Astrocyte (in vitro differentiated cells and primary cell): Measurements from ENCODE around the gene EFNA2. TPM values are rescaled to one million over a fixed set of nuclear protein-coding genes. Genes with fewer than 3 reads are reported as not detected.
A peak's percentile ranks its signal among the peaks of the same experiment; 100 is the strongest.

Experiments
- DNase-seq: peaks from one replicate; pipeline ENCODE4 v3.0.0-alpha.2; 2010; ENCODE audit warnings: low read depth
- FAIRE-seq: peaks from 2 replicates; lab custom pipeline; 2011; peaks lifted over from hg19 to GRCh38; lab: Jason Lieb, UNC
- H2AFZ ChIP-seq: 2 replicates; pipeline ENCODE4 v1.6.0; 2012; ENCODE audit warnings: low read depth, low read length, inconsistent platforms
- H3K27ac ChIP-seq: 2 replicates; pipeline ENCODE4 v1.5.1; 2011; ENCODE audit warnings: low read depth, low read length, inconsistent platforms
- H3K27me3 ChIP-seq: 2 replicates; pipeline ENCODE4 v1.6.0; 2011; ENCODE audit warnings: low read length, inconsistent platforms; ENCODE audit not compliant: insufficient read depth
- H3K36me3 ChIP-seq: 2 replicates; pipeline ENCODE4 v1.5.1; 2011; ENCODE audit warnings: low read length, inconsistent platforms; ENCODE audit not compliant: insufficient read depth
- H3K4me1 ChIP-seq: 2 replicates; pipeline ENCODE4 v1.5.1; 2011; ENCODE audit warnings: low read length, inconsistent platforms; ENCODE audit not compliant: insufficient read depth
- H3K4me2 ChIP-seq: 2 replicates; pipeline ENCODE4 v1.6.0; 2012; ENCODE audit warnings: low read length, inconsistent platforms
- H3K4me3 ChIP-seq: 2 replicates; pipeline ENCODE4 v1.5.1; 2011; ENCODE audit warnings: low read depth, mild to moderate bottlenecking, low read length, inconsistent platforms; ENCODE audit not compliant: insufficient read depth
- H3K79me2 ChIP-seq: 2 replicates; pipeline ENCODE4 v1.6.0; 2012; ENCODE audit warnings: mild to moderate bottlenecking, low read length, inconsistent platforms; ENCODE audit not compliant: insufficient read depth
- H3K9ac ChIP-seq: 2 replicates; pipeline ENCODE4 v1.6.0; 2012; ENCODE audit warnings: mild to moderate bottlenecking, low read length, inconsistent platforms
- H3K9me3 ChIP-seq: 2 replicates; pipeline ENCODE4 v1.5.1; 2012; ENCODE audit warnings: low read depth, mild to moderate bottlenecking, low read length, inconsistent platforms; ENCODE audit not compliant: insufficient read depth
- H4K20me1 ChIP-seq: 2 replicates; pipeline ENCODE4 v1.6.0; 2012; ENCODE audit warnings: low read length, inconsistent platforms; ENCODE audit not compliant: insufficient read depth
- H3K27ac Mint-ChIP-seq: one replicate; pipeline ENCODE4 v1.8.0; 2021; ENCODE audit warnings: mild to moderate bottlenecking, mixed read lengths; ENCODE audit not compliant: unreplicated experiment
- H3K27me3 Mint-ChIP-seq: one replicate; pipeline ENCODE4 v1.8.0; 2021; ENCODE audit warnings: low read depth, mixed read lengths; ENCODE audit not compliant: unreplicated experiment
- H3K36me3 Mint-ChIP-seq: one replicate; pipeline ENCODE4 v1.8.0; 2021; ENCODE audit warnings: low read depth, mixed read lengths; ENCODE audit not compliant: unreplicated experiment
- H3K4me1 Mint-ChIP-seq: one replicate; pipeline ENCODE4 v1.8.0; 2021; ENCODE audit warnings: low read depth, mixed read lengths; ENCODE audit not compliant: unreplicated experiment
- H3K4me3 Mint-ChIP-seq: one replicate; pipeline ENCODE4 v1.8.0; 2021; ENCODE audit warnings: mild to moderate bottlenecking, moderate library complexity, mixed read lengths; ENCODE audit not compliant: unreplicated experiment
- H3K9me3 Mint-ChIP-seq: one replicate; pipeline ENCODE4 v1.8.0; 2021; ENCODE audit warnings: mild to moderate bottlenecking, mixed read lengths; ENCODE audit not compliant: unreplicated experiment
- EZH2 ChIP-seq: IDR thresholded peaks from 2 replicates; pipeline ENCODE4 v1.6.1; 2012; ENCODE audit warnings: mild to moderate bottlenecking, low read length, inconsistent platforms; ENCODE audit not compliant: insufficient read depth
- total RNA-seq: library from RNA; stranded (reverse); gene quantifications from 2 replicates; pipeline ENCODE4 v1.2.1, GENCODE V29; 2021
- TF ChIP-seq, protein P1 (sequence below): IDR thresholded peaks from 2 replicates; pipeline ENCODE4 v1.5.1; 2011; ENCODE audit warnings: low read depth, mild to moderate bottlenecking, inconsistent platforms, low read length, moderate library complexity; ENCODE audit not compliant: insufficient read depth

The EFNA2 gene
- total RNA-seq, 1 donor from 2014 or later = 8.4 TPM

DNA sequence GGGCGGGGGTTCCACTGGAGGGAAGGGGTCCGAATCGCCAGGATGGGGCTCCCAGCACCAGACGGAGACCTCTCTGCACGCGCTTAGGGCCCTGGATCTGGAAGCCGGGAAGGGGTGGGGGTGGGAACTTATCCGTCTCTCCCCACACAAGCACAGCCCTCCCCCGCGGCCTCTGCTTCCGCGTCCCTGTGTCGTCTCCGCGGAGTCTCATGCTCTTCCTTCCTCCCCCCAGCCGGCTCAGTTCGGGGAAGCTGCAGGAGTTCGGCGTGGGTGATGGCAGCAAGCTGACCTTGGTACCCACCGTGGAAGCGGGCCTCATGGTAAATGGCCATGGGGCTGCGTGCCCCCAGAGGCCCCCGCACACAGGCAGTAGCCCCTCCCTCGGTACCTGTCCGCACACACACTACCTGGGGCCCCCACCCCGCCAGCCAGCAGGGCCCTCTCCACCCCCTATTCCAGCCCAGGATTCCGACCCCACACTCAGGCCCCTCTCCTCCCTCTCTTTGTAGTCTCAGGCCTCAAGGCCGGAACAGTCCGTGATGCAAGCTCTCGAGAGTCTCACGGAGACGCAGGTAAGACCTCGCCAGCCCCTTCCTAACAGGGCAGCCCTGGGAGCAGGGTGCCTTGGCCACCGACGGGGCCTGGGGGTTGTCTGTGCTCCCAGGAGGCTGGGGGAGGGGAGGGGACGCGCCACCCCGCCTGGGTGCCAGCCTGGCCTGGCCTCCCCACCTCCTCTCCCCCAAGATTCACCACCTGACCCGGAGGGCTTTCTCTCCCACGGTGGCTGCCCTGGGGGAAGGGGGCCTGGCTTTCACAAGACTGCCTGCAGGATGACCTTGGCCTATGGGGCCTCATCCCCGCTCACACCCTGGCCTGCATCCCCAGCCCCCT is 34.1 kb upstream of the EFNA2 start:
- Histone ChIP-seq H3K79me2 (peaks cover 71% of the 10 kb centered on the region), H3K9ac (peak overlapping the region; percentile 88), H3K27me3 (no peaks in the 10 kb centered on the region), H3K27ac (peak overlapping the region; percentile 85), H2AFZ (no peak overlapping the region), H3K4me1 (peaks cover 36% of the 10 kb centered on the region), H3K9me3 (no peaks in the 10 kb centered on the region), H3K4me2 (peak overlapping the region; percentile 100), H3K36me3 (peaks cover 17% of the 10 kb centered on the region), H4K20me1 (peaks cover 47% of the 10 kb centered on the region), H3K4me3 (peak overlapping the region; percentile 84)
- H3K4me1 Mint-ChIP-seq = peaks cover 5% of the 10 kb centered on the region
- DNase-seq (no peak), FAIRE-seq (no peak)
- no peak for TF ChIP-seq EZH2
- TF ChIP-seq, protein P1, sequence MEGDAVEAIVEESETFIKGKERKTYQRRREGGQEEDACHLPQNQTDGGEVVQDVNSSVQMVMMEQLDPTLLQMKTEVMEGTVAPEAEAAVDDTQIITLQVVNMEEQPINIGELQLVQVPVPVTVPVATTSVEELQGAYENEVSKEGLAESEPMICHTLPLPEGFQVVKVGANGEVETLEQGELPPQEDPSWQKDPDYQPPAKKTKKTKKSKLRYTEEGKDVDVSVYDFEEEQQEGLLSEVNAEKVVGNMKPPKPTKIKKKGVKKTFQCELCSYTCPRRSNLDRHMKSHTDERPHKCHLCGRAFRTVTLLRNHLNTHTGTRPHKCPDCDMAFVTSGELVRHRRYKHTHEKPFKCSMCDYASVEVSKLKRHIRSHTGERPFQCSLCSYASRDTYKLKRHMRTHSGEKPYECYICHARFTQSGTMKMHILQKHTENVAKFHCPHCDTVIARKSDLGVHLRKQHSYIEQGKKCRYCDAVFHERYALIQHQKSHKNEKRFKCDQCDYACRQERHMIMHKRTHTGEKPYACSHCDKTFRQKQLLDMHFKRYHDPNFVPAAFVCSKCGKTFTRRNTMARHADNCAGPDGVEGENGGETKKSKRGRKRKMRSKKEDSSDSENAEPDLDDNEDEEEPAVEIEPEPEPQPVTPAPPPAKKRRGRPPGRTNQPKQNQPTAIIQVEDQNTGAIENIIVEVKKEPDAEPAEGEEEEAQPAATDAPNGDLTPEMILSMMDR = no peak
- peaks cover 2% of the 10 kb centered on the region for H3K36me3 Mint-ChIP-seq
- no peaks in the 10 kb centered on the region for H3K27me3 Mint-ChIP-seq
- H3K9me3 Mint-ChIP-seq = no peaks in the 10 kb centered on the region
- H3K27ac Mint-ChIP-seq = peak overlapping the region; percentile 96
- H3K4me3 Mint-ChIP-seq = peak overlapping the region; percentile 92

DNA sequence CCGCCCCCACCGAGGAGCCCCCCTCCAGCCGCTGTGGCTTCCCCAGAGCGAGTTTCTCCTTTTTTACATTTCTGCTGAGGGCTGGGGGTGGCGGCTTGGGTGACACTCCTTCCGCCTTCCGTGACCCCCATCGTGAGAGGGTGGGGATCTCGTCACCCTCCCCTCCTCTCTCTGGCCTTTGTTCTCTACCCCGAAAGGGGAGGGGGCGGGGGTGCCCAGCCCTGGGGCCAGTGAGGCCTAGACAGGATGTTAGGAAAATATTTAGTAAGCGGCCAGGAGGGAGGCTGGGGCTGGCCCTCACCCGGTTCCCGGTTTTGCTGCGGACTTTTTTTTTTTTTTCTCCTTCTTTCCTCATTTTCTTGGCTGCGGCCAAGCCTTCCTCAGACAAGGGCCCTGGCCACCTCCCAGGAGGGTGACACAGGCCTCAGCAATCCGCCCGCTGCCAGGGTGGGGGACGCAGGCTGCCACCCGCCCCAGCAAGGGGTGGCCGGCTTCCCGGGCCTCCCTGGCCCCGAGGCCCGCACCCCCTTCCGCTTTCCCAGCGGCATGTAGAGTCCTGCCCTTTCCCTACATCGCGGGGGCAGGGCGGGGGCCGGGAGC is 33.4 kb upstream of the EFNA2 start:
- peaks cover 41% of the 10 kb centered on the region for H3K4me1 ChIP-seq
- no peak overlapping the region for H2AFZ ChIP-seq
- Mint-ChIP-seq H3K36me3 (peaks cover 2% of the 10 kb centered on the region), H3K4me1 (peaks cover 5% of the 10 kb centered on the region), H3K9me3 (no peaks in the 10 kb centered on the region), H3K27ac (peak overlapping the region; percentile 26), H3K27me3 (no peaks in the 10 kb centered on the region), H3K4me3 (peak overlapping the region; percentile 92)
- FAIRE-seq (no peak), DNase-seq (peak; percentile 93)
- peaks cover 54% of the 10 kb centered on the region for H4K20me1 ChIP-seq
- no peaks in the 10 kb centered on the region for H3K27me3 ChIP-seq
- H3K9me3 ChIP-seq = no peaks in the 10 kb centered on the region
- H3K36me3 ChIP-seq = peaks cover 22% of the 10 kb centered on the region
- peak overlapping the region; percentile 88 for H3K9ac ChIP-seq
- H3K27ac ChIP-seq = peak overlapping the region; percentile 89
- H3K4me2 ChIP-seq = peak overlapping the region; percentile 100
- H3K4me3 ChIP-seq = peak overlapping the region; percentile 84
- TF ChIP-seq EZH2 = no peak
- TF ChIP-seq, protein P1 = no peak
- H3K79me2 ChIP-seq = peaks cover 79% of the 10 kb centered on the region
